Stimulated activated CD4-positive, alpha-beta T cell treated with anti-CD3 and anti-CD28 coated beads, TNF-alpha, amount 100 ng/mL, for 4 hours (primary cell): ENCODE data around the gene LFNG.

ENCODE experiments used
- DNase-seq, 3 experiments: peaks; one replicate each; pipeline ENCODE4 v3.0.0-alpha.2; 2020; ENCODE audit warnings: low read depth in 3 of 3

The LFNG gene

GRCh38 chr7:2519119-2519930 is at the start of gene LFNG:
Gene LFNG, plus strand, starts transcription at chr7:2519774. Its CDS starts 88 bp downstream, at chr7:2519862.
- peak; percentile 71 to 77 (median 72) for DNase-seq

GRCh38 chr7:2470204-2471021 is 49.2 kb upstream of the LFNG start:
- DNase-seq: no peak

GRCh38 chr7:2471022-2471329 is 48.6 kb upstream of the LFNG start:
- no peak for DNase-seq

GRCh38 chr7:2471396-2471795 is 48.2 kb upstream of the LFNG start:
- no peak for DNase-seq

GRCh38 chr7:2472739-2473138 is 46.8 kb upstream of the LFNG start:
- no peak for DNase-seq

- no peak for DNase-seq
These were observed 45.9 kb upstream of the LFNG start for GRCh38 chr7:2473496-2474180.

- DNase-seq: no peak
These were observed 45.4 kb upstream of the LFNG start for GRCh38 chr7:2474224-2474623.

- DNase-seq: no peak
These were observed 44.5 kb upstream of the LFNG start for GRCh38 chr7:2474813-2475677.

- no peak for DNase-seq
These were observed 43.9 kb upstream of the LFNG start for GRCh38 chr7:2475678-2476015.

- DNase-seq: no peak
These were observed 43.3 kb upstream of the LFNG start, which contains the start of gene GRIFIN for GRCh38 chr7:2476298-2476697. Gene GRIFIN, minus strand, starts transcription at chr7:2476398. Its CDS starts 15 bp downstream, at chr7:2476383.

GRCh38 chr7:2476776-2477446 is 42.7 kb upstream of the LFNG start:
- DNase-seq: no peak

GRCh38 chr7:2477447-2478398 is 41.9 kb upstream of the LFNG start:
- peak; percentile 25 to 33 (median 31) for DNase-seq

GRCh38 chr7:2478399-2478785 is 41.2 kb upstream of the LFNG start:
- no peak for DNase-seq

GRCh38 chr7:2478800-2479199 is 40.8 kb upstream of the LFNG start:
- DNase-seq: no peak

- no peak for DNase-seq
These were observed 40.1 kb upstream of the LFNG start for GRCh38 chr7:2479276-2480069.

GRCh38 chr7:2480070-2480408 is 39.5 kb upstream of the LFNG start:
- no peak for DNase-seq

- DNase-seq: no peak
These were observed 38.4 kb upstream of the LFNG start for GRCh38 chr7:2481195-2481594.

- DNase-seq: no peak
These were observed 36.7 kb upstream of the LFNG start for GRCh38 chr7:2482725-2483451.

- no peak for DNase-seq
These were observed 36.1 kb upstream of the LFNG start for GRCh38 chr7:2483494-2483893.
